Left ventricle myocardium inferior (tissue), 1 donor: Measurements from ENCODE around the gene PCDHGA10. TPM values are rescaled to one million over a fixed set of nuclear protein-coding genes. Genes with fewer than 3 reads are reported as not detected.
"Not testable (repeated sequence)": the region's sequence is repeated elsewhere in the genome, so short reads cannot be mapped to it uniquely, and the experiment has no call there.

Experiments used
- DNase-seq: peaks from one replicate; pipeline ENCODE4 v3.0.0-alpha.2; 2020
- H3K27ac ChIP-seq: fragments of 200-600 bp; replicated peaks from 2 replicates; pipeline ENCODE4 v1.8.0; 2021
- H3K27me3 ChIP-seq: fragments of 200-600 bp; 2 replicates; pipeline ENCODE4 v1.8.0; 2021; ENCODE audit warnings: low read depth
- H3K36me3 ChIP-seq: fragments of 200-600 bp; 2 replicates; pipeline ENCODE4 v1.8.0; 2021
- H3K4me1 ChIP-seq: fragments of 200-600 bp; 2 replicates; pipeline ENCODE4 v1.8.0; 2021
- H3K4me3 ChIP-seq: fragments of 200-600 bp; 2 replicates; pipeline ENCODE4 v1.8.0; 2021; ENCODE audit warnings: mild to moderate bottlenecking, moderate library complexity
- H3K9me3 ChIP-seq: fragments of 200-600 bp; replicated peaks from 2 replicates; pipeline ENCODE4 v1.8.0; 2021
- intact Hi-C: fragments of 100-400 bp; cut with micrococcal nuclease; formaldehyde crosslinking; loops from one replicate; pipeline ENCODE4 v1.11.0; 2022
- total RNA-seq: library from RNA; stranded (reverse); fragmentation: NEBNext Ultra II Directional; extraction: Animal tissue kit (Norgen Biotek cat#: 25700); gene quantifications from one replicate; pipeline ENCODE4 v1.2.1, GENCODE V29; 2021
- TF ChIP-seq, protein P1 (sequence below): fragments of 200-600 bp; IDR thresholded peaks from 2 replicates; pipeline ENCODE4 v1.8.0; 2021; ENCODE audit warnings: antibody characterized with exemption, mild to moderate bottlenecking, borderline replicate concordance
- donor health status: DM: no; HTN: yes; CAD: no; lungs with severe emphysema.

PCDHGA10 gene
- total RNA-seq, 1 donor from 2014 or later = 5.0 TPM

DNA sequence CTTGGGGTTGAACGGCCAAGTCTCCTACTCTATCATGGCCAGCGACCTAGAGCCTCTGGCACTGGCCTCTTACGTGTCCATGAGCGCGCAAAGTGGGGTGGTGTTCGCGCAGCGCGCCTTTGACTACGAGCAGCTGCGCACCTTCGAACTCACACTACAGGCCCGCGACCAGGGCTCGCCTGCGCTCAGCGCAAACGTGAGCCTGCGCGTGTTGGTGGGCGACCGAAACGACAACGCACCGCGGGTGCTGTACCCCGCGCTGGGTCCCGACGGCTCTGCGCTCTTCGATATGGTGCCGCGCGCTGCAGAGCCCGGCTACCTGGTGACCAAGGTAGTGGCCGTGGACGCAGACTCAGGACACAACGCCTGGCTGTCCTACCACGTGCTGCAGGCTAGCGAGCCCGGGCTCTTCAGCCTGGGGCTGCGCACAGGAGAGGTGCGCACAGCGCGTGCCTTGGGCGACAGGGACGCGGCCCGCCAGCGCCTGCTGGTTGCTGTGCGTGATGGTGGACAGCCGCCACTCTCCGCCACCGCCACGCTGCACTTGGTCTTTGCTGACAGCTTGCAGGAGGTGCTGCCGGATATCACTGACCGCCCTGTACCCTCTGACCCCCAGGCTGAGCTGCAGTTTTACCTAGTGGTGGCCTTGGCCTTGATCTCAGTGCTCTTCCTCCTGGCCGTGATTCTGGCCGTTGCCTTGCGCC lies 13.1 kb upstream of the PCDHGA10 start:
- TF ChIP-seq, protein P1, sequence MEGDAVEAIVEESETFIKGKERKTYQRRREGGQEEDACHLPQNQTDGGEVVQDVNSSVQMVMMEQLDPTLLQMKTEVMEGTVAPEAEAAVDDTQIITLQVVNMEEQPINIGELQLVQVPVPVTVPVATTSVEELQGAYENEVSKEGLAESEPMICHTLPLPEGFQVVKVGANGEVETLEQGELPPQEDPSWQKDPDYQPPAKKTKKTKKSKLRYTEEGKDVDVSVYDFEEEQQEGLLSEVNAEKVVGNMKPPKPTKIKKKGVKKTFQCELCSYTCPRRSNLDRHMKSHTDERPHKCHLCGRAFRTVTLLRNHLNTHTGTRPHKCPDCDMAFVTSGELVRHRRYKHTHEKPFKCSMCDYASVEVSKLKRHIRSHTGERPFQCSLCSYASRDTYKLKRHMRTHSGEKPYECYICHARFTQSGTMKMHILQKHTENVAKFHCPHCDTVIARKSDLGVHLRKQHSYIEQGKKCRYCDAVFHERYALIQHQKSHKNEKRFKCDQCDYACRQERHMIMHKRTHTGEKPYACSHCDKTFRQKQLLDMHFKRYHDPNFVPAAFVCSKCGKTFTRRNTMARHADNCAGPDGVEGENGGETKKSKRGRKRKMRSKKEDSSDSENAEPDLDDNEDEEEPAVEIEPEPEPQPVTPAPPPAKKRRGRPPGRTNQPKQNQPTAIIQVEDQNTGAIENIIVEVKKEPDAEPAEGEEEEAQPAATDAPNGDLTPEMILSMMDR = no peak
- peaks cover 93% of the 10 kb centered on the region for H3K9me3 ChIP-seq
- H3K27me3 ChIP-seq = no peaks in the 10 kb centered on the region
- H3K27ac ChIP-seq = no peak overlapping the region
- H3K36me3 ChIP-seq = peaks cover 23% of the 10 kb centered on the region
- DNase-seq = no peak
- intact Hi-C loops = no loop called here
- peak overlapping the region; percentile 24 for H3K4me3 ChIP-seq
- H3K4me1 ChIP-seq = peaks cover 24% of the 10 kb centered on the region

DNA sequence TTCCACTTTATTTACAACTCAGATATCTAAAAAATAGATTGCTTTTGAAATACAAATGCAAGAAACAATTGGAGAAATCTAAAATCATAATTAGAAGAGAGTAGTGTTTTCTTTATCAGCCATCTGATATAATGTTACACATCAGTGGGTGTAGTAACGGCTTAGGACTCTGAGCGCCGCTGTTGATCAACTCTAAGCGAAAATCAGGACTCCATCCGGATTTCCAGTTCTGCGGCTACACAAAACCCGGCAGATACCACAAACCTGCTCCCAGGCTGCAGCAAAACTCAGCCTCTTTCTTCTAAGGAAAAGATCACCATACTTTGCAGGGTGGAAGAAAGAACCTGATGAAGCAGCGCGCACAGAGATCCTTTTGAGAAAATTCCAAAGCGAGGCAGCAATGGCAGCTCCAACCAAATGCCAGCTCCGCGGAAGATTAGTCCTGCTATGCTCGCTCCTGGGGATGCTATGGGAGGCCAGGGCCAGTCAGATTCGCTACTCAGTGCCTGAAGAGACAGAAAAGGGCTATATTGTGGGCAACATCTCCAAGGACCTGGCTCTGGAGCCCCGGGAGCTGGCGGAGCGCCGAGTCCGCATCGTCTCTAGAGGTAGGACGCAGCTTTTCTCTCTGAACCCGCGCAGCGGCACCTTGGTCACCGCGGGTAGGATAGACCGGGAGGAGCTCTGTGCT lies 10.1 kb upstream of the PCDHGA10 start, which contains the start of gene PCDHGA9:
Gene PCDHGA9 (plus strand): TSS at position 226 of the 691 bp plus-strand sequence. CDS start 175 bp downstream, at position 401.
- no peaks in the 10 kb centered on the region for H3K27me3 ChIP-seq
- H3K4me3 ChIP-seq = peak within 1 kb of the TSS; percentile 44
- peaks cover 24% of the 10 kb centered on the region for H3K4me1 ChIP-seq
- H3K27ac ChIP-seq = no peak within 1 kb of the TSS
- peaks cover 96% of the 10 kb centered on the region for H3K9me3 ChIP-seq
- TF ChIP-seq, protein P1 = peak; percentile 45
- intact Hi-C loops = no loop called here
- H3K36me3 ChIP-seq = peaks cover 34% of the 10 kb centered on the region
- no peak for DNase-seq

DNA sequence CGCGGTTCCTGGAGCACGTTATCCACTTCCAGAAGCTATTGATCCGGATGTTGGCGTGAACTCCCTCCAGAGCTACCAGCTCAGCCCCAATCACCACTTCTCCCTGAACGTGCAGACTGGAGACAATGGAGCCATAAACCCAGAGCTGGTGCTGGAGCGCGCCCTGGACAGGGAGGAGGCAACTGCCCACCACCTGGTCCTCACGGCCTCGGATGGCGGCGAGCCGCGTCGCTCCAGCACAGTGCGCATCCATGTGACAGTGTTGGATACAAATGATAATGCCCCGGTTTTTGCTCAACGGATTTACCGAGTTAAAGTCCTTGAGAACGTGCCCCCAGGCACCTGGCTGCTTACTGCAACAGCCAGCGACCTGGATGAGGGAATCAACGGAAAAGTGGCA lies 9.4 kb upstream of the PCDHGA10 start:
- Histone ChIP-seq H3K27me3 (no peaks in the 10 kb centered on the region), H3K27ac (no peak overlapping the region), H3K36me3 (peaks cover 34% of the 10 kb centered on the region), H3K4me3 (peak overlapping the region; percentile 44), H3K4me1 (peaks cover 24% of the 10 kb centered on the region), H3K9me3 (peaks cover 100% of the 10 kb centered on the region)
- DNase-seq = no peak
- intact Hi-C loops = no loop called here
- TF ChIP-seq, protein P1 = no peak

DNA sequence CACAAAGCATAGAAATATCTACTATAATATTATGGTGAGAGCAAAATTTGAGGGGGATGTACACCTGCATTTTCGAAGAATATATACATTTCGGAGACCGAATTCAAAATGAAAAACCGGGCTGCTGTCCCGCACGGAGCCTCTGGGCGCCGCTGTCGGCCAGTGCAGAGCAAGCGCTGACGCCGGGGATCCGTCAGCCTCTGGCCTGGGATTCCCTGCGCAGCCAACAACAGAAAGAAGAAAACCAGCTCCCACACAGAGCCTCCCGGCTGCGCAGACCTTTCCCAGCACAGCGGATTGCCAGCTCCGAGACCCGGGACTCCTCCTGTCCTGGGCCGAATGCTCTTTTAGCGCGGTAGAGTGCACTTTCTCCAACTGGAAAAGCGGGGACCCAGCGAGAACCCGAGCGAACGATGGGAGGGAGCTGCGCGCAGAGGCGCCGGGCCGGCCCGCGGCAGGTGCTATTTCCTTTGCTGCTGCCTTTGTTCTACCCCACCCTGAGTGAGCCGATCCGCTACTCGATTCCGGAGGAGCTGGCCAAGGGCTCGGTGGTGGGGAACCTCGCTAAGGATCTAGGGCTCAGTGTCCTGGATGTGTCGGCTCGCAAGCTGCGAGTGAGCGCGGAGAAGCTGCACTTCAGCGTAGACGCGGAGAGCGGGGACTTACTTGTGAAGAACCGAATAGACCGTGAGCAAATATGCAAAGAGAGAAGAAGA lies 4.8 kb upstream of the PCDHGA10 start, which contains the start of gene PCDHGB6:
Gene PCDHGB6 (plus strand): TSS at position 232 of the 716 bp plus-strand sequence. CDS start 182 bp downstream, at position 414.
- DNase-seq = peak; percentile 52
- Histone ChIP-seq H3K4me3 (peak within 1 kb of the TSS; percentile 58), H3K4me1 (peaks cover 22% of the 10 kb centered on the region), H3K36me3 (peaks cover 54% of the 10 kb centered on the region), H3K27ac (peak within 1 kb of the TSS; percentile 68), H3K9me3 (peaks cover 100% of the 10 kb centered on the region)
- TF ChIP-seq, protein P1 = peak; percentile 72
- intact Hi-C loops, H3K27me3 ChIP-seq: not testable (repeated sequence)

DNA sequence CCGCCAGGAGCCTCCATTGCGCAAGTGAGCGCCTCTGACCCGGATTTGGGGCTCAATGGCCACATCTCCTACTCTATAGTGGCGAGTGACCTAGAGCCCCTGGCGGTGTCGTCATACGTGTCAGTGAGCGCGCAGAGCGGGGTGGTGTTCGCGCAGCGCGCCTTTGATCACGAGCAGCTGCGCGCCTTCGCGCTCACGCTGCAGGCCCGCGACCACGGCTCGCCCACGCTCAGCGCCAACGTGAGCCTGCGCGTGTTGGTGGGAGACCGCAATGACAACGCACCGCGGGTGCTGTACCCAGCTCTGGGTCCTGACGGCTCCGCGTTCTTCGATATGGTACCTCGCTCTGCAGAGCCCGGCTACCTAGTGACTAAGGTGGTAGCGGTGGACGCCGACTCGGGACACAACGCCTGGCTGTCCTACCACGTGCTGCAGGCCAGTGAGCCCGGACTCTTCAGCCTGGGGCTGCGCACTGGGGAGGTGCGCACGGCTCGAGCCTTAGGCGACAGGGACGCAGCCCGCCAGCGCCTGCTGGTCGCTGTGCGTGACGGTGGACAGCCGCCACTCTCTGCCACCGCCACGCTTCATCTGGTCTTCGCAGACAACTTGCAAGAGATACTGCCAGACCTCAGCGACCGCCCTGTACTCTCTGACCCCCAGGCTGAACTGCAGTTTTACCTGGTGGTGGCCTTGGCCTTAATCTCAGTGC lies 3.0 kb upstream of the PCDHGA10 start:
- TF ChIP-seq, protein P1 = no peak
- H3K27me3 ChIP-seq = no peaks in the 10 kb centered on the region
- no peak overlapping the region for H3K4me3 ChIP-seq
- peaks cover 54% of the 10 kb centered on the region for H3K36me3 ChIP-seq
- H3K27ac ChIP-seq = no peak overlapping the region
- no peak for DNase-seq
- intact Hi-C loops = loop anchor here (10.0 kb wide), 1 partner anchor 145 kb away; no protein-coding TSS in a partner anchor
- peaks cover 100% of the 10 kb centered on the region for H3K9me3 ChIP-seq
- H3K4me1 ChIP-seq = peaks cover 36% of the 10 kb centered on the region
